GM20000 (cell line): Measurements from ENCODE around the gene NUDT8.

ENCODE experiments used
- DNase-seq: peaks from one replicate; pipeline ENCODE4 v3.0.0; 2012; ENCODE audit warnings: low spot score
- TF ChIP-seq, protein P1 (sequence below): IDR thresholded peaks from 2 replicates; pipeline ENCODE4 v1.5.1; 2012; ENCODE audit warnings: mild to moderate bottlenecking, control low read depth; ENCODE audit errors: extremely low read depth, missing control alignments

The NUDT8 gene

DNA sequence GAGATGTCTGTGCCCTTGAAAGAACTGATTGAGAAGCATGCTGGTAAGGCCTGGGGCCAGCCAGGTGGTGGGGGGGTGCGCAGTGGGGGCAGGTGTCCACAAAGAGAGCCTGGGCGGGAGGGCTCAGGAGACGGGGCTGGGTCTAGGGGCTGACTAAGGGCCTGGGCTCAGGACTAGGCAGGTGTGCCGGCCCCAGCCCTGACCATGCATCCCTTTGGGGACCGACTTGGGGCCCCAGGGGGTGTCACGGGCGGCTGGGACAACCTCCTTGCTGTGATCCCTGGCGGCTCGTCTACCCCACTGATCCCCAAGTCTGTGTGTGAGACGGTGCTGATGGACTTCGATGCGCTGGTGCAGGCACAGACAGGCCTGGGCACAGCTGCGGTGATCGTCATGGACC, 18.6 kb downstream of the NUDT8 start:
- no peak for DNase-seq
- TF ChIP-seq, protein P1, sequence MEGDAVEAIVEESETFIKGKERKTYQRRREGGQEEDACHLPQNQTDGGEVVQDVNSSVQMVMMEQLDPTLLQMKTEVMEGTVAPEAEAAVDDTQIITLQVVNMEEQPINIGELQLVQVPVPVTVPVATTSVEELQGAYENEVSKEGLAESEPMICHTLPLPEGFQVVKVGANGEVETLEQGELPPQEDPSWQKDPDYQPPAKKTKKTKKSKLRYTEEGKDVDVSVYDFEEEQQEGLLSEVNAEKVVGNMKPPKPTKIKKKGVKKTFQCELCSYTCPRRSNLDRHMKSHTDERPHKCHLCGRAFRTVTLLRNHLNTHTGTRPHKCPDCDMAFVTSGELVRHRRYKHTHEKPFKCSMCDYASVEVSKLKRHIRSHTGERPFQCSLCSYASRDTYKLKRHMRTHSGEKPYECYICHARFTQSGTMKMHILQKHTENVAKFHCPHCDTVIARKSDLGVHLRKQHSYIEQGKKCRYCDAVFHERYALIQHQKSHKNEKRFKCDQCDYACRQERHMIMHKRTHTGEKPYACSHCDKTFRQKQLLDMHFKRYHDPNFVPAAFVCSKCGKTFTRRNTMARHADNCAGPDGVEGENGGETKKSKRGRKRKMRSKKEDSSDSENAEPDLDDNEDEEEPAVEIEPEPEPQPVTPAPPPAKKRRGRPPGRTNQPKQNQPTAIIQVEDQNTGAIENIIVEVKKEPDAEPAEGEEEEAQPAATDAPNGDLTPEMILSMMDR: no peak

DNA sequence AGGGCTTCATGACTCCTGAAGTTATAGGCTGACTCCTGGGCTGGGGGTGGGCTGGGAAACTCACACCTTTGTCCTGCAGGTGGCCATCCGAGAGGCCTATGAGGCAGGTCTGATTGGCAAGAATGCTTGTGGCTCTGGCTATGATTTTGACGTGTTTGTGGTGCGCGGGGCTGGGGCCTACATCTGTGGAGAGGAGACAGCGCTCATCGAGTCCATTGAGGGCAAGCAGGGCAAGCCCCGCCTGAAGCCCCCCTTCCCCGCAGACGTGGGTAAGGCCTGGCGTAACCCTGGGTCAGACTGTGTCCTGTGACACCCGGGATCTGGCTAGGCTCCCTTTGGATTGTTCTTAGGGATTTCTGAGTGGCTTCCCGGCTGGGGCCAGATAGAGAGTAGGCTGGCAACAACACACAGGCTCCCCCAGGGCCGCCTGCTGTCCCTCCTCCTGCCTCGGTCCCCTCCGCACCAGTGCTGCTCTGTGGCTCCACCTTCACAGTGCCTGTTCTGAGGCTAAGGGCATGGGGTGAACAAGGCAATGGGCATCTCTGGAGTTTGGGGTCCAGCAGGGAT, 19.4 kb downstream of the NUDT8 start:
- DNase-seq: no peak
- TF ChIP-seq, protein P1: no peak

DNA sequence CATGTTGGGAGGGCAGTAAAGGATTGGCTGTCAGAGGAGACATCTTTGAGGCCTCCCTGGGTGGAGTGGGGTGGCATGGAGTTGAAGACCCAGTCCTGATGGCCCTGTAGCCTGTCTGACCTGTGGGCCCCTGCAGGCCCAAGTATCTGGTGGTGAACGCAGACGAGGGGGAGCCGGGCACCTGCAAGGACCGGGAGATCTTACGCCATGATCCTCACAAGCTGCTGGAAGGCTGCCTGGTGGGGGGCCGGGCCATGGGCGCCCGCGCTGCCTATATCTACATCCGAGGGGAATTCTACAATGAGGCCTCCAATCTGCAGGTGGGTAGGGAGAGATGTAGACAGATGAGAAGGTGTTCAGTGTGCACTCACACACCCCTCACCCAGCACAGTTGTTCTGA, 20.4 kb downstream of the NUDT8 start:
- TF ChIP-seq, protein P1: no peak
- DNase-seq: no peak

DNA sequence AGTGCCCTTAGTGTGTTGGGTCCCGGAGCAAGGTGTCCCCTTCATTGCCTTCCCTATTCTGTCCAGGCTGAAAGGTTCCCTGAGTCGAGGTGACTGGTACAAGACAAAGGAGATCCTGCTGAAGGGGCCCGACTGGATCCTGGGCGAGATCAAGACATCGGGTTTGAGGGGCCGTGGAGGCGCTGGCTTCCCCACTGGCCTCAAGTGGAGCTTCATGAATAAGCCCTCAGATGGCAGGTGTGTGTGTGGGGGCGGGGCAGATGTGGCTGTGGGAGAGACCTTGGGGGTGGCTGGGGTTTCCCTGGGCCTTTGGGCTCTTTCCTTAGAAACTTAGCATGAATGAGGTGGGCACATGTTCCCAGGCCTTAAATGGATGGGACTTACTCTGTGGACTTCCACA, 21.3 kb downstream of the NUDT8 start:
- no peak for DNase-seq
- TF ChIP-seq, protein P1: no peak

DNA sequence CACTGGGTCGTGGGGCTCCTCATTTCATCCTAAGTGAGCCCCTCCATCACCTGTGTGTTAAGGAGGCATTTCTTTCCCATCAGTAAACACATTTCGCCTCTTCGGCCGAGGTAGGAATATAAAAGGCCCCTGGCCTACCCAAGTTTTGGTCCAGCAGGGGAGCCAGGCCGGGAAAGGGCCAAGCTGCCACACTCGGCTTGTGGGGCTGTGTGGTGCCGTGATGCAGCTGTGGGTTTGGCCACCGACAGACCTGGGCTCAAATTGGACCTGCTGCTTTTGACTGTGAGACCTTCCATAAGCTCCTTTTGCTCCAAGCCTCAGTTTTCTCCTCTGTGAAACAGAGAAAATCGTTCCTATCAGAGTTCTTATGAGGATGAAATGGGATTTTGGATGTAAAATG, 22.2 kb downstream of the NUDT8 start:
- DNase-seq: no peak
- TF ChIP-seq, protein P1: no peak

DNA sequence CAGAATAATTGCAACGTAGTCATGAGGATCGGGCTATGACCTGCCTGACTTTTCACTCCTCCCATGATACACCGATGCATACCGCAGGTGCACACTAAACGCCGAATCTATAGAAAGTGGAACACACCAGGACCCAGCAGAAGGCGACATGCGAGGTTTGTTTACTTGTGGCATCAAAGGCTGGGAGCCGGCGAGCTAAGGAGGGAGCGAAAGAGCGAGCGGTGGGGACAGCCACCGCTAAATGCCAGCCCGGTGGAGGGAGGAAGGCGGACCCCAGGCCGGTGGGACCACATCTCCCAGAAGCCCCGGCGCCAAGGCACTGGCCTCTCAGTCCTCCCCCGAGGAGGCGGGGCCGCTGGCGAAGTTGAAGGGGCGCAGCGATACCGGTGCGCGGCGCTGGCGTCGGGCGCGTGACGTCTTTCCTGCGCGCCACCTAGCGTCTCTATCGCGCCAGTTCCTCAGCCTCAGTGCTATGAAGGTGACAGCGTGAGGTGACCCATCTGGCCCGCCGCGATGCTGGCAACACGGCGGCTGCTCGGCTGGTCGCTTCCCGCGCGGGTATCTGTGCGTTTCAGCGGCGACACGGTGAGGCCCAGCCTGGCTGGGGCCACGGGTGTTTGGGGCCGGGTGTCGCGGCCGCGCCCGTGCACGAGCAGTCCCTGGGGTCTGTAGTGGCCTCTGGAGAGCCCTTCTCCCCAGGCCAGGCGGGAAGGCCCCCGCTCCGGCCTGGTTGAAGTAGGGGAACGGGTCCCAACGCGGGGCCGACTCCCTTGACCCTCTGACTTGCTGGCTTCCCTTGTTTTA, 23.0 kb downstream of the NUDT8 start, which contains the start of gene NDUFV1:
Gene NDUFV1, plus strand, starts transcription at position 445 of the 804 bp plus-strand sequence. Its CDS starts 69 bp downstream, at position 514.
- TF ChIP-seq, protein P1: peak; percentile 73
- DNase-seq: peak; percentile 92

DNA sequence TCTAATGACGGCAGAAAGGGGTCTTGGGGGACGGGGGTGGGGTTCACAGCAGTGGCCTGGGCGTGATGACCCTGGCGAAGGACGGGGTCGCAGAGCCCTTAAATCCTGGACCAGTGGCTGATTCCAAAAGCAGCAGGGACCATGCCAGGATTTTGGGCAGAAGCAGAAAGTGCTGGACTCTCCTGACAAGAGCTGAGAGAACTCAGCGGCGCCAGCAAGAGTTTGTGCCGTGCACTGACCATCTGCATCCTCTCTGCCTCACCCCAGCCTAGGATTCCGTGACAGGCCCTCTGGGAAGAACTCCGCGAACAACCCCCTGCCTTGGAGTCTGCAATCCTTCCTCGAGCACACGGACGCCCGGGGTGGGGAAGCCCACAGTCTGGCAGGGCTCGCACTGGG, 23.6 kb downstream of the NUDT8 start:
- TF ChIP-seq, protein P1: no peak
- no peak for DNase-seq
